Pancreas (tissue), 10 donors: ENCODE measurements around the gene MYOM1. TPM values are rescaled to one million over a fixed set of nuclear protein-coding genes. Genes with fewer than 3 reads are reported as not detected.
A peak's percentile ranks its signal among the peaks of the same experiment; 100 is the strongest.
"Not testable (repeated sequence)": the region's sequence is repeated elsewhere in the genome, so short reads cannot be mapped to it uniquely, and the experiment has no call there.

Experiments
- ATAC-seq, 4 donors: fragments of 200-7000 bp; cut with Tn5 transposase; one replicate each; pipeline versions ENCODE4 v1.8.0 to v1.9.1; 2020; ENCODE audit warnings: mild to moderate bottlenecking in 4 of 4, moderate library complexity in 4 of 4
- DNase-seq, 6 donors: peaks; one replicate each; pipeline ENCODE4 v3.0.0-alpha.2; 2020
- FAIRE-seq: peaks from 2 replicates; lab custom pipeline; 2012; peaks lifted over from hg19 to GRCh38; lab: Jason Lieb, UNC
- H3K27ac ChIP-seq, 4 donors: fragments of 200-600 bp; sonication (generic); 1 replicate in 3 of 4; 2 replicates in 1 of 4; pipeline versions ENCODE4 v1.5.0 to v1.8.0; 2020
- H3K27me3 ChIP-seq, 4 donors: fragments of 200-600 bp; one replicate each; pipeline ENCODE4 v1.8.0; 2021
- H3K36me3 ChIP-seq, 3 donors: fragments of 200-600 bp; sonication (generic) in 1 of 3; one replicate each; pipeline versions ENCODE4 v1.5.0 to v1.8.0; 2020 to 2021
- H3K4me1 ChIP-seq, 3 donors: fragments of 200-600 bp; one replicate each; pipeline ENCODE4 v1.8.0; 2021
- H3K4me3 ChIP-seq, 4 donors: fragments of 200-600 bp; sonication (generic) in 2 of 4; one replicate each; pipeline versions ENCODE4 v1.5.0 to v1.8.0; 2020 to 2021
- H3K9me3 ChIP-seq, 4 donors: fragments of 200-600 bp; one replicate each; pipeline ENCODE4 v1.8.0; 2021
- CTCF ChIP-seq, 4 donors: fragments of 200-600 bp; sonication (generic) in 3 of 4; IDR thresholded peaks; one replicate each; pipeline versions ENCODE4 v1.5.0 to v1.8.0; 2021; ENCODE audit warnings: antibody characterized with exemption in 4 of 4
- WGBS, 2 donors: extraction: QIAGEN DNeasy Blood & Tissue Kit; methylation state at CpG; one replicate each; pipeline ENCODE4 v1.1.7; 2013; 5-methylcytosine and 5-hydroxymethylcytosine counted together
- intact Hi-C, 3 donors: fragments of 100-400 bp; cut with DNase I; formaldehyde crosslinking; loops; one replicate each; pipeline versions ENCODE4 v1.11.1 to v1.14.2; 2022
- polyA plus RNA-seq, 2 donors: library from polyadenylated mRNA; stranded (reverse); fragments of 200-250 nt; gene quantifications; one replicate each; pipeline ENCODE4 v1.2.3, GENCODE V29; 2013
- total RNA-seq, 6 donors: library from RNA; stranded (reverse); fragmentation: NEBNext Ultra II Directional in 4 of 6; extraction: Animal tissue kit (Norgen Biotek cat#: 25700) in 4 of 6; gene quantifications; one replicate each; pipeline versions ENCODE4 v1.2.1 to v1.2.4, GENCODE V29; 2021 to 2023
- donor health status: healthy with polysubstance abuse.
- donor health status: DM: no; HTN: no; CAD: no; lungs with moderate emphysema.
- donor health status: DM: no; HTN: no; CAD: no.
- donor health status: control.
- donor health status: control.
- donor health status: Bipolar disorder and iron deficiency.
- donor health status: DM: yes; HTN: yes; CAD: no.
- donor health status: DM: no; HTN: no; CAD: no.
- donor health status: DM: no; HTN: no; CAD: no.
- donor health status: DM: yes; HTN: yes; CAD: no.

The MYOM1 gene
- total and polyA plus RNA-seq, 8 donors = 4.7 to 18.2 (median 14.2) TPM

DNA sequence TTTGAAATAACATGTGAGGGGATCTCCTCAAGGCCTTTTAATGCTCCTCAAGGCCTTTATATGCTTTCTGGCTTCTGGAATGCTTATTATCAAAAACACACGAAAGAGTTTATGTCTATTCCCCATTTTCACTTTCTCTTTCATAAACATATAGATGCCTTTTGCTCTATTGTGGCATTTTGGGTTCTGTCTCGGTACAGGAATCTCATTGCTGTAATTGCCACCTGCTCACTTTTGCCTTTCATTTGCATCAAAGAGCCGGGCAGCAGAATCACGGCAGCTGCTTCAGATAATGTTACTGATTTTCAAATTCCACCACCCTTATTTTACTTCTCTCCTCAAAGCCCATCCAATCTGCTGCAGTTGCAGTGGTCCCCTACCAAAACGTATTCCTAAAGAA, 152.0 kb downstream of the MYOM1 start:
- no peak for DNase-seq
- H3K27me3 ChIP-seq = no peaks in the 10 kb centered on the region
- H3K9me3 ChIP-seq = no peaks in the 10 kb centered on the region
- ATAC-seq = no peak
- intact Hi-C loops = no loop called here
- no peak for TF ChIP-seq CTCF (IDR thresholded peaks at IDR 0.05)
- H3K27ac ChIP-seq = no peak overlapping the region
- 78% methylated on average over 5 of the region's 5 CpGs for WGBS, 2 donors
- H3K4me1 ChIP-seq = no peaks in the 10 kb centered on the region
- H3K36me3 ChIP-seq = peaks cover 0 to 7% (median 0%) of the 10 kb centered on the region in 3 donors
- H3K4me3 ChIP-seq = no peak overlapping the region
- FAIRE-seq = no peak

DNA sequence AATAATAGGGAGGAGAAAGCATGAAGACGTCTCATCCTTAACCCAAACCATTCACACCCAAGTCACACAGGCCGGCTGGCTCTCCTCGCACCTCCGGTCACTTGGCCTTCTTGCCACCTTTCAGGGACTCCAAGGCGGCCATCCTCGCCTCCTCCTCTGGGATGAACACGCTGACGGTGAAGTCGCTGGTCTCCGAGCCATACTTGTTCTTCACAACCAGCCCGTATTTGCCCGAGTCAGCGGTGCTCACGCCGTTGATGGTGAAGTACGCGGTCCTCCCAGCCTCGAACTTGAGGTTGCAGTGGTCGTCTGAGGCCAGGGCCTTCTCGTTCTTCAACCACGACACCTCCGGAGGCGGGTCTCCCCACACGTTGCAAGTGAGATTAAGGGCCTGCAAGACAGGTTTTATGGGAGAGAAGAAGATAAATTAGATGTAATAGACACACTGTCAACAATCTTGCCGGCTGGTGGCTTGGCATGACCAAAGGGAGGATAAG, 152.6 kb downstream of the MYOM1 start:
- peaks cover 0 to 7% (median 0%) of the 10 kb centered on the region in 3 donors for H3K36me3 ChIP-seq
- peak in 1 of 6 donors; percentile 45 for DNase-seq
- no peak overlapping the region for H3K27ac ChIP-seq
- FAIRE-seq = no peak
- H3K9me3 ChIP-seq = no peaks in the 10 kb centered on the region
- ATAC-seq = no peak
- no peak overlapping the region for H3K4me3 ChIP-seq
- WGBS, 2 donors = 82 to 84% methylated on average over 25 of the region's 25 CpGs
- intact Hi-C loops = no loop called here
- no peak for TF ChIP-seq CTCF (IDR thresholded peaks at IDR 0.05)
- H3K4me1 ChIP-seq = no peaks in the 10 kb centered on the region
- H3K27me3 ChIP-seq = no peaks in the 10 kb centered on the region

- FAIRE-seq (no peak), ATAC-seq (no peak), DNase-seq (no peak)
- TF ChIP-seq CTCF (IDR thresholded peaks at IDR 0.05) = no peak
- intact Hi-C loops = no loop called here
- no peaks in the 10 kb centered on the region for H3K9me3 ChIP-seq
- peaks cover 0 to 7% (median 0%) of the 10 kb centered on the region in 3 donors for H3K36me3 ChIP-seq
- no peak overlapping the region for H3K27ac ChIP-seq
- 82 to 84% methylated on average over 17 of the region's 17 CpGs for WGBS, 2 donors
- H3K4me1 ChIP-seq = no peaks in the 10 kb centered on the region
- no peaks in the 10 kb centered on the region for H3K27me3 ChIP-seq
- no peak overlapping the region for H3K4me3 ChIP-seq
Measured at GRCh38 chr18:3066341-3067110, 153.2 kb downstream of the MYOM1 start.

DNA sequence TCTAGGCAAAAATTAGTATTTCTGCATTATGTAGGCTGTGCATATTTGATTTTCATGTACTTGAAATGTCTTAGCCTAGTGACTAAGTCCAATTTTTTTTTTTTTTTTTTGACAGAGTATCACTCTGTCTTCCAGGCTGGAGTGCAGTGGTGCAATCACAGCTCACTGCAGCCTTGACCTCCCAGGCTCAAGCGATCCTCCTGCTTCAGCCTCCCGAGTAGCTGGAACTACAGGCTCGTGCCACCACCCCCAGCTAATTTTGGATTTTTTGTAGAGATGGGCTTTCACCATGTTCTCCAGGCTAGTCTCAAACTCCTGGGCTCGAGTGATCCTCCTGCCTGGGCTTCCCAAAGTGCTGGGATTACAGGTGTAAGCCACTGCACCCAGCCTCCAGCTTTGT, 156.0 kb downstream of the MYOM1 start:
- intact Hi-C loops, H3K27me3 ChIP-seq, H3K27ac ChIP-seq, H3K4me3 ChIP-seq, H3K4me1 ChIP-seq, ATAC-seq, H3K9me3 ChIP-seq, H3K36me3 ChIP-seq, FAIRE-seq, DNase-seq: not testable (repeated sequence)
- 80 to 86% methylated on average over 4 of the region's 4 CpGs for WGBS, 2 donors

GRCh38 chr18:3062798-3063680, 156.7 kb downstream of the MYOM1 start:
- no peak for FAIRE-seq
- Histone ChIP-seq H3K9me3 (no peaks in the 10 kb centered on the region), H3K36me3 (peaks cover 0 to 7% (median 0%) of the 10 kb centered on the region in 3 donors), H3K27ac (no peak overlapping the region), H3K4me1 (no peaks in the 10 kb centered on the region), H3K27me3 (no peaks in the 10 kb centered on the region), H3K4me3 (no peak overlapping the region)
- 52 to 62% methylated on average over 16 of the region's 16 CpGs for WGBS, 2 donors
- peak; percentile 50 to 89 (median 80) for ATAC-seq
- DNase-seq = peak; percentile 20 to 70 (median 53)
- intact Hi-C loops = no loop called here
- TF ChIP-seq CTCF (IDR thresholded peaks at IDR 0.05) = peak; percentile 16 to 51 (median 35)
